K562 (cell line): ENCODE measurements around the gene LGR6. TPM values are rescaled to one million over a fixed set of nuclear protein-coding genes. Genes with fewer than 3 reads are reported as not detected.

Source experiments
- ATF2 ChIP-seq: sonication (generic); formaldehyde crosslinking; IDR thresholded peaks from 2 replicates; pipeline ENCODE4 v1.8.1; 2022; ENCODE audit warnings: missing genetic modification reagents
- BRF2 ChIP-seq: IDR thresholded peaks from 3 replicates; pipeline ENCODE4 v1.6.1; 2011; ENCODE audit warnings: borderline replicate concordance, mild to moderate bottlenecking; ENCODE audit not compliant: insufficient read length, insufficient read depth
- FUS ChIP-seq: fragments of 200-400 bp; formaldehyde crosslinking; optimal IDR thresholded peaks from 2 replicates; pipeline ENCODE3; 2017; ENCODE audit warnings: low read depth, low read length
- ILK ChIP-seq: fragments of 450-650 bp; IDR thresholded peaks from 2 replicates; pipeline ENCODE4 v1.6.1; 2016; ENCODE audit warnings: missing genetic modification characterization, low read depth, mild to moderate bottlenecking, missing compliant biosample characterization, moderate library complexity, borderline replicate concordance
- JUNB ChIP-seq: fragments of 450-650 bp; formaldehyde crosslinking; conservative IDR thresholded peaks from 2 replicates; pipeline ENCODE4 v1.4.0; 2020; ENCODE audit warnings: mild to moderate bottlenecking
- L3MBTL2 ChIP-seq: fragments of 450-650 bp; IDR thresholded peaks from 2 replicates; pipeline ENCODE4 v1.6.1; 2016; ENCODE audit warnings: mild to moderate bottlenecking, moderate library complexity
- MAFG ChIP-seq: fragments of 450-650 bp; conservative IDR thresholded peaks from 2 replicates; pipeline ENCODE4 v1.6.1; 2016; ENCODE audit warnings: missing genetic modification characterization, missing compliant biosample characterization
- MCM7 ChIP-seq, 2 experiments: fragments of 450-650 bp; IDR thresholded peaks; 2 replicates each; pipeline ENCODE4 v1.6.1; 2016 to 2018
- MLLT1 ChIP-seq, 2 experiments: fragments of 450-650 bp; IDR thresholded peaks; 2 replicates each; pipeline ENCODE4 v1.6.1; 2016
- NR2C1 ChIP-seq, 2 experiments: fragments of 450-650 bp; IDR thresholded peaks; 2 replicates each; pipeline ENCODE4 v1.6.1; 2017; ENCODE audit warnings: mild to moderate bottlenecking in 2 of 2, antibody characterized with exemption in 1 of 2, inconsistent platforms in 1 of 2, missing compliant biosample characterization in 1 of 2, missing genetic modification characterization in 1 of 2
- RBM15 ChIP-seq: fragments of 200-400 bp; formaldehyde crosslinking; IDR thresholded peaks from 2 replicates; pipeline ENCODE4 v1.6.1; 2018; ENCODE audit warnings: mild to moderate bottlenecking, low read length, moderate library complexity; ENCODE audit not compliant: insufficient read depth
- SREBF1 ChIP-seq: fragments of 150-350 bp; IDR thresholded peaks from 2 replicates; pipeline ENCODE4 v1.6.1; 2014; ENCODE audit warnings: antibody characterized with exemption, low read depth, low read length, borderline replicate concordance
- SRF ChIP-seq, 2 experiments: fragments of 250-450, 450-650 bp in 1 of 2; sonication (Bioruptor Pico) in 1 of 2; sonication (generic) in 1 of 2; formaldehyde crosslinking; IDR thresholded peaks; 2 replicates each; pipeline versions ENCODE4 v1.5.0 to v1.5.1; 2020 to 2022; ENCODE audit warnings: mild to moderate bottlenecking in 1 of 2, missing genetic modification reagents in 1 of 2
- U2AF1 ChIP-seq: fragments of 200-400 bp; formaldehyde crosslinking; optimal IDR thresholded peaks from 2 replicates; pipeline ENCODE3; 2017; ENCODE audit warnings: mild to moderate bottlenecking, low read depth, low read length, moderate library complexity
- ZNF143 ChIP-seq: sonication (generic); formaldehyde crosslinking; IDR thresholded peaks from 2 replicates; pipeline ENCODE4 v1.9.0; 2022; ENCODE audit warnings: mild to moderate bottlenecking, missing genetic modification reagents
- polyA plus RNA-seq, 8 experiments: library from polyadenylated mRNA; depleted of rRNA in 4 of 8; stranded (reverse) in 5 of 8; unstranded in 3 of 8; fragments of >200 nt; fragmentation: Nextera tagmentation in 2 of 8; fragmentation: Illumina TruSeq in 1 of 8; extraction: Ambion mirVana in 2 of 8; extraction: Trizol in 1 of 8; gene quantifications; 2 replicates each; pipeline versions ENCODE4 v1.2.1 to v1.2.3, GENCODE V29; 2011 to 2014; ENCODE audit warnings: inconsistent platforms in 1 of 8, missing spikeins in 1 of 8
- total RNA-seq, 7 experiments: library from RNA; depleted of rRNA in 6 of 7; stranded (reverse); fragments of >200 nt in 6 of 7; fragmentation: Illumina TruSeq in 2 of 7; extraction: Trizol in 2 of 7; gene quantifications; 2 replicates each; pipeline versions ENCODE4 v1.2.1 to v1.2.3, GENCODE V29; 2011 to 2021; ENCODE audit warnings: low replicate concordance in 1 of 7

LGR6 gene
- total and polyA plus RNA-seq, 9 of the 15 experiments (the other 6 are each of a cell fraction or from before 2014, with no cell fraction given), result 0.01 to 0.54 (median 0.17) TPM; not detected in 1

- TF ChIP-seq MLLT1 (IDR thresholded peaks at IDR 0.05) (no peak), FUS (no peak), JUNB (CRISPR knock-in tag) (no peak), MAFG (tag) (no peak), RBM15 (no peak), BRF2 (no peak), SREBF1 (no peak), SRF (CRISPR knock-in tag; IDR thresholded peaks at IDR 0.05) (no peak), ILK (tag) (no peak), NR2C1 (IDR thresholded peaks at IDR 0.05) (peak; percentile 84), NR2C1 (tag; IDR thresholded peaks at IDR 0.05) (peak; percentile 91), U2AF1 (no peak), MCM7 (IDR thresholded peaks at IDR 0.05) (no peak), ZNF143 (CRISPR knock-in tag) (no peak), L3MBTL2 (no peak), ATF2 (no peak)
- TF ChIP-seq, all 486 proteins: peak for 16
Observed at GRCh38 chr1:202155478-202156021, 38.0 kb upstream of the LGR6 start (continued).
